Measurements from ENCODE around the gene ANK3. TPM values are rescaled to one million over a fixed set of nuclear protein-coding genes. Genes with fewer than 3 reads are reported as not detected.

The ANK3 gene
- polyA plus RNA-seq, 1 experiment: 1.6 TPM

DNA sequence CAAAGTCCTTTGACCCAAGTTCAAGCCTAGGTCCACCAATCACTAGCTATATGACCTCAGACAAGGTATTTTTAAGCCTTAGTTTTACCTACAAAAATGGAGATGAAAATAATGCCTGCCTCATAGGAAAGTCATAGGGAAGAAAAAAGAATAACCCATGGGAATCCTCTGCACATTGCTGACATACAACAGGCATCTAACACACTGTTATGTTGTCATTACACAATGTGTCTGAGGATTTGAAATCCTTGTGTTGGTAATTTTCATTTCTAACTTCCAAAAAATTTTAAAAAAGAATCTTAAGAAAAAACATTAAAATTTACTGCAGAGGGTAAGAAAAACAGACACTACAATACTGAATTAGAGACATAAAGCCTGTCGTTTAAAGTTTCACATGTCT, 5.7 kb downstream of the ANK3 start:
- no peaks in the 10 kb centered on the region for H3K9me3 ChIP-seq (ENCODE audit: control insufficient read depth, insufficient read depth, low read length)
- no peaks in the 10 kb centered on the region for H3K27me3 ChIP-seq (ENCODE audit: control insufficient read depth, insufficient read depth, low read length)
- no peak overlapping the region for H3K27ac ChIP-seq (ENCODE audit: low read depth, low read length)
- TF ChIP-seq, protein P1, sequence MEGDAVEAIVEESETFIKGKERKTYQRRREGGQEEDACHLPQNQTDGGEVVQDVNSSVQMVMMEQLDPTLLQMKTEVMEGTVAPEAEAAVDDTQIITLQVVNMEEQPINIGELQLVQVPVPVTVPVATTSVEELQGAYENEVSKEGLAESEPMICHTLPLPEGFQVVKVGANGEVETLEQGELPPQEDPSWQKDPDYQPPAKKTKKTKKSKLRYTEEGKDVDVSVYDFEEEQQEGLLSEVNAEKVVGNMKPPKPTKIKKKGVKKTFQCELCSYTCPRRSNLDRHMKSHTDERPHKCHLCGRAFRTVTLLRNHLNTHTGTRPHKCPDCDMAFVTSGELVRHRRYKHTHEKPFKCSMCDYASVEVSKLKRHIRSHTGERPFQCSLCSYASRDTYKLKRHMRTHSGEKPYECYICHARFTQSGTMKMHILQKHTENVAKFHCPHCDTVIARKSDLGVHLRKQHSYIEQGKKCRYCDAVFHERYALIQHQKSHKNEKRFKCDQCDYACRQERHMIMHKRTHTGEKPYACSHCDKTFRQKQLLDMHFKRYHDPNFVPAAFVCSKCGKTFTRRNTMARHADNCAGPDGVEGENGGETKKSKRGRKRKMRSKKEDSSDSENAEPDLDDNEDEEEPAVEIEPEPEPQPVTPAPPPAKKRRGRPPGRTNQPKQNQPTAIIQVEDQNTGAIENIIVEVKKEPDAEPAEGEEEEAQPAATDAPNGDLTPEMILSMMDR (IDR thresholded peaks at IDR 0.05; ENCODE audit: low read depth, low read length): no peak
- POLR2A ChIA-PET: interaction anchor here (0.9 kb wide), 1 partner anchor 26 kb away, joined by 3 read pairs; no protein-coding TSS in a partner anchor
- CTCF ChIA-PET: interaction anchor here (0.6 to 1.6 kb wide), 3 partner anchors 28 to 1673 kb away, joined by 3 to 4 read pairs (median 4); no protein-coding TSS in a partner anchor
- DNase-seq (ENCODE audit: low read depth, low spot score): no peak
- no peak overlapping the region for H3K4me3 ChIP-seq (ENCODE audit: low read depth, low read length)

DNA sequence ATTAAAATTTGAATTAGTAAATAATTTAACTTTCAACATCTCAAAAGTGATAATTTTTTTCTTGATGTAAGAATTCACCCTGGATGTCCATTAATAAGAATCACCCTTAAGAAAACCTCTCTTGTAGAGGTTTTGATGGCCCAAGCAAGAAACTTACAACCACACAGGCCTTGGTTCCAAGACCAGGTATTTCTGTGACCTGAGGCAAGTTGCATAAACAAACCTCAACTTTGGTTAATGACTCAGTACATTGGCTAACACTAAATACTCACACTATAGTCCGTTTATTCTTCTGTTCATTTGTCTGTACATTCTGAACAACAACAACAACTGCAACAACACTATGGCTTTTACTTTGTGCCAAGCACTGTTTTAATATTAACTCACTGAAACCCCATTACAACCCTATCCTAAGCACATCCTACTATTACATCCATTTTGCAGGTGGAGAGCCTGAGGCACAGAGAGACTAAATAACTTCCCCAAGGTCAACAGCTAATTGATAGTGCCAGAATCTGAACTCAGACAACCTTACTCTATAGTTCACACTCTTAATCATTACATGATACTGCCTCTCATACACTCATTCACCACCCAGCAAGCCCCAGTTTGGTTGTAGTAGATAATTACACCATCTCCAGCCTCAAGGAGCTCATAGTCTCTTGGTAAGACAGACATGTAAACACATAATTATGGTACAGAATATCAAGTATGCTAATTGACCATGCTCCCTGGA, 6.6 kb downstream of the ANK3 start:
- CTCF ChIA-PET: interaction anchor here (1.0 kb wide), 1 partner anchor 51 kb away, joined by 3 read pairs; no protein-coding TSS in a partner anchor
- DNase-seq (ENCODE audit: low read depth, low spot score): no peak
- Histone ChIP-seq H3K9me3 (ENCODE audit: control insufficient read depth, insufficient read depth, low read length) (no peaks in the 10 kb centered on the region), H3K27ac (ENCODE audit: low read depth, low read length) (no peak overlapping the region), H3K27me3 (ENCODE audit: control insufficient read depth, insufficient read depth, low read length) (no peaks in the 10 kb centered on the region), H3K4me3 (ENCODE audit: low read depth, low read length) (no peak overlapping the region)
- POLR2A ChIA-PET: no interaction called here
- TF ChIP-seq, protein P1 (IDR thresholded peaks at IDR 0.05; ENCODE audit: low read depth, low read length): no peak

DNA sequence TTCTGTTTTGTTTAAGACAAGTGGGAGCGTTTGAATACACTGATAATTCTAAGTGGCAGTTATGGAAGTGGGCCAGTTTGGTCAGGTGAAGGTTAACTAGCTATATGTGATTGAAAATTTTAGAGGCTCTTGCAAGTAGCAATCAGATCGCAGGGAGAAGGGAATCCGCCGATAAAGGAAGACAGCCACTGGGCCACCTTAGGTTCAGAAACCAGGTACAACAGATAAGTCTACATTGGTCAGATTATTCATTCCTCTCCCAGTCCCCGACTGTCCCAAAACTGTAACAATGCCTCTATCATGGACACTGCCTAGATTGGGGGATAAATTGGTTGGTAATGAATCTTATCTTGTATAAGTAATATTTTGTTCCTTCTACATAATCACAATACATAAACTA, 8.9 kb downstream of the ANK3 start:
- Histone ChIP-seq H3K9me3 (ENCODE audit: control insufficient read depth, insufficient read depth, low read length) (no peaks in the 10 kb centered on the region), H3K27me3 (ENCODE audit: control insufficient read depth, insufficient read depth, low read length) (no peaks in the 10 kb centered on the region), H3K27ac (ENCODE audit: low read depth, low read length) (no peak overlapping the region), H3K4me3 (ENCODE audit: low read depth, low read length) (no peak overlapping the region)
- no peak for DNase-seq (ENCODE audit: low read depth, low spot score)
- ChIA-PET CTCF (no interaction called here), POLR2A (no interaction called here)
- TF ChIP-seq, protein P1 (IDR thresholded peaks at IDR 0.05; ENCODE audit: low read depth, low read length): no peak

DNA sequence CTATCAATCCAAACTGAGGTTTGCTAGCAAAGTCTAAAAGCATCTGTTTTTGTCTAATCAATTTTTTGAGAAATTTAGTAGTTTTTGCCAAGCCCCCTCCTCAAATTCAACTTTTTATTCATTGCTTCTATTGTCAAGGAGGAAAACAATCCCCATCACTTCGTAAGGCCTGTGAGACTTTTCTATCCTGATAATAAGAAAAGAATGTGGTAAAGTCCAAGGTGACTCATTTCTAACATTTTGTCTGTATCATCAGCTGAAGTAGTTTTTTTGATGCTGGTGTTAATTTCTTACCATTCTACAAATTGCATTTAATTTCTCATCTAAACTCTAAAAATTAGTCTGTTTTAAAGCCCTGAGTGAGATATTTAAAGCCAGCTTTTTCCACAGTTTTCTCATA, 11.7 kb downstream of the ANK3 start:
- ChIA-PET CTCF (interaction anchor here (1.4 kb wide), 1 partner anchor 56 kb away, joined by 4 read pairs; no protein-coding TSS in a partner anchor), POLR2A (no interaction called here)
- no peak overlapping the region for H3K4me3 ChIP-seq (ENCODE audit: low read depth, low read length)
- TF ChIP-seq, protein P1 (IDR thresholded peaks at IDR 0.05; ENCODE audit: low read depth, low read length): no peak
- no peak for DNase-seq (ENCODE audit: low read depth, low spot score)
- H3K27ac ChIP-seq (ENCODE audit: low read depth, low read length): no peak overlapping the region
- H3K9me3 ChIP-seq (ENCODE audit: control insufficient read depth, insufficient read depth, low read length): no peaks in the 10 kb centered on the region
- no peaks in the 10 kb centered on the region for H3K27me3 ChIP-seq (ENCODE audit: control insufficient read depth, insufficient read depth, low read length)

DNA sequence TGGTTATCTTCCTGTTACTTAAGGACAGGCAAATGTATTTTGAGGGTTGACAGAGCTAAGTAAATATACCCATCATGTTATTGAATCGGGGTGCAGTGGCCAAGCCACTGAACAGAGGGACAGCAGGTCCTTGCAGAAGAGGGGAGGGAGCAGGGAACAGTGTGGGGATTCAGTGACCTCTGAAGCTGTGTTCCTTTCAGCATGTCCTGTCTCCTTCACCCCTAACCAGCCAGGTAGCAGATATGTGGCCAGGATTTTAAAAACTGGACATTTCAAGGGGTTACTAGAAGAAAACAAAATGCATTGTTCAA, 12.7 kb downstream of the ANK3 start:
- Histone ChIP-seq H3K27ac (ENCODE audit: low read depth, low read length) (no peak overlapping the region), H3K27me3 (ENCODE audit: control insufficient read depth, insufficient read depth, low read length) (no peaks in the 10 kb centered on the region), H3K4me3 (ENCODE audit: low read depth, low read length) (no peak overlapping the region), H3K9me3 (ENCODE audit: control insufficient read depth, insufficient read depth, low read length) (no peaks in the 10 kb centered on the region)
- CTCF ChIA-PET: interaction anchor here (1.4 kb wide), 1 partner anchor 57 kb away, joined by 4 read pairs; no protein-coding TSS in a partner anchor
- no peak for DNase-seq (ENCODE audit: low read depth, low spot score)
- POLR2A ChIA-PET: no interaction called here
- TF ChIP-seq, protein P1 (IDR thresholded peaks at IDR 0.05; ENCODE audit: low read depth, low read length): no peak
